ENCODE results near the gene DUOXA1.
"Not testable (repeated sequence)": the region's sequence is repeated elsewhere in the genome, so short reads cannot be mapped to it uniquely, and the experiment has no call there.

The DUOXA1 gene

GRCh38 chr15:45150481-45150880 lies 20.8 kb upstream of the DUOXA1 start:
- DNase-seq = peak; percentile 31

- DNase-seq = no peak
Observed at GRCh38 chr15:45149060-45149459, 19.4 kb upstream of the DUOXA1 start.

GRCh38 chr15:45148076-45149059 lies 18.7 kb upstream of the DUOXA1 start:
- DNase-seq = no peak

GRCh38 chr15:45147606-45148005 lies 17.9 kb upstream of the DUOXA1 start:
- DNase-seq = no peak

GRCh38 chr15:45146405-45146804 lies 16.7 kb upstream of the DUOXA1 start:
- DNase-seq = no peak

- DNase-seq = no peak
Observed at GRCh38 chr15:45144775-45145174, 15.1 kb upstream of the DUOXA1 start.

GRCh38 chr15:45143946-45144345 lies 14.3 kb upstream of the DUOXA1 start:
- no peak for DNase-seq

GRCh38 chr15:45143056-45143455 lies 13.4 kb upstream of the DUOXA1 start:
- no peak for DNase-seq

- no peak for DNase-seq
Observed at GRCh38 chr15:45141386-45141785, 11.7 kb upstream of the DUOXA1 start.

- DNase-seq = no peak
Observed at GRCh38 chr15:45140557-45141250, 11.0 kb upstream of the DUOXA1 start.

- no peak for DNase-seq
Observed at GRCh38 chr15:45139770-45140169, 10.1 kb upstream of the DUOXA1 start.

GRCh38 chr15:45138814-45139765 lies 9.4 kb upstream of the DUOXA1 start:
- DNase-seq = no peak

- no peak for DNase-seq
Observed at GRCh38 chr15:45137703-45138102, 8.0 kb upstream of the DUOXA1 start.

- DNase-seq = no peak
Observed at GRCh38 chr15:45136378-45136764, 6.7 kb upstream of the DUOXA1 start.

GRCh38 chr15:45135705-45136377 lies 6.2 kb upstream of the DUOXA1 start:
- DNase-seq = not testable (repeated sequence)

- no peak for DNase-seq
Observed at GRCh38 chr15:45134682-45135604, 5.3 kb upstream of the DUOXA1 start.

- DNase-seq = no peak
Observed at GRCh38 chr15:45134046-45134445, 4.4 kb upstream of the DUOXA1 start.

- no peak for DNase-seq
Observed at GRCh38 chr15:45133561-45133920, 3.9 kb upstream of the DUOXA1 start.

- DNase-seq = no peak
Observed at GRCh38 chr15:45132844-45133560, 3.3 kb upstream of the DUOXA1 start.

GRCh38 chr15:45131510-45131909 lies 1.8 kb upstream of the DUOXA1 start:
- no peak for DNase-seq

Data from fibroblast of skin of right biceps (primary cell).